ENCODE data around the gene PEX14. TPM values are rescaled to one million over a fixed set of nuclear protein-coding genes. Genes with fewer than 3 reads are reported as not detected.

PEX14 gene
- total RNA-seq, 1 donor: 17.3 TPM

GRCh38 chr1:10556430-10557005 is 81.8 kb downstream of the PEX14 start:
- DNase-seq (ENCODE audit: low read depth): no peak
- H3K4me3 ChIP-seq (ENCODE audit: low read depth, low read length): no peak overlapping the region
- no peak for TF ChIP-seq CTCF (IDR thresholded peaks at IDR 0.05; ENCODE audit: insufficient read depth, low read depth, low read length)

GRCh38 chr1:10557714-10558113 is 83.0 kb downstream of the PEX14 start:
- no peak overlapping the region for H3K4me3 ChIP-seq (ENCODE audit: low read depth, low read length)
- DNase-seq (ENCODE audit: low read depth): peak; percentile 20
- no peak for TF ChIP-seq CTCF (IDR thresholded peaks at IDR 0.05; ENCODE audit: insufficient read depth, low read depth, low read length)

- H3K4me3 ChIP-seq (ENCODE audit: low read depth, low read length): no peak overlapping the region
- no peak for TF ChIP-seq CTCF (IDR thresholded peaks at IDR 0.05; ENCODE audit: insufficient read depth, low read depth, low read length)
- no peak for DNase-seq (ENCODE audit: low read depth)
Measured at GRCh38 chr1:10559386-10559785, 84.6 kb downstream of the PEX14 start.

DNA sequence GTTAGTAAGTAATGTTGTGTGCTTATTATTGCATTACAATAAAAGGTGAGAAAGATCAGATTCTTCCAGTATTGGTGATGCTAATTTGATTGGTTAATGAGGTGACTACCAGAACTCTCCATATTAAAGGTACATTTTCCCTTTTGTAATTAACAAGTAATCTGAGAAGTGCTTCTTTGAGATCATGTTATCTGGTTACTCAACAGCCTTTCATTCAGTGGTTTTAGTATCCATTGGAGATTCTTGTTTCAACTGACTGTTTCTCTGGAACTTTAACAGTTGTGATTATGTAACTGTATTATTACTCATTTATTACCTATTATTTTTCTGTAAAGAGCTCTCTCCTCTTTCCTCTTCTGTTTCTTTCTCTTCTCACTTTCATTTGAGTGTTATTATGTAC is 86.7 kb downstream of the PEX14 start:
- H3K4me3 ChIP-seq (ENCODE audit: low read depth, low read length): no peak overlapping the region
- no peak for TF ChIP-seq CTCF (IDR thresholded peaks at IDR 0.05; ENCODE audit: insufficient read depth, low read depth, low read length)
- peak; percentile 49 for DNase-seq (ENCODE audit: low read depth)

DNA sequence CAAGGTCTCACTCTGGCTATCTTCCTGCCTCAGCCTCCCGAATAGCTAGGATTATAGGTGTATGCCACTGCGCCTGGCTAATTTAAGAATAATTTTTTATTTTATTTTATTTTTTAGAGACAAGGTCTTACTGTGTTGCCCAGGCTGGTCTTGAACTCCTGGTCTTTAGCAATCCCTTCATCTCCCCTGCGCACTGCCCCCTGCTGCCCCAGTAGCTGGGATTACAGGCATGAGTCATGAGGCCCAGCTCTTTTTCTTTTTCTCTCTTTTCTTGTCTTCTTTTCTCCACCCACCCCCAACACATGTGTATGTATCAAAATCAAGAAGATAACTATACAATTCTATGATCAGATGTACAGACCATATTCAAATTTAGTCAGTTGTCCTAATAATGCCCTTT is 87.2 kb downstream of the PEX14 start:
- no peak overlapping the region for H3K4me3 ChIP-seq (ENCODE audit: low read depth, low read length)
- no peak for DNase-seq (ENCODE audit: low read depth)

DNA sequence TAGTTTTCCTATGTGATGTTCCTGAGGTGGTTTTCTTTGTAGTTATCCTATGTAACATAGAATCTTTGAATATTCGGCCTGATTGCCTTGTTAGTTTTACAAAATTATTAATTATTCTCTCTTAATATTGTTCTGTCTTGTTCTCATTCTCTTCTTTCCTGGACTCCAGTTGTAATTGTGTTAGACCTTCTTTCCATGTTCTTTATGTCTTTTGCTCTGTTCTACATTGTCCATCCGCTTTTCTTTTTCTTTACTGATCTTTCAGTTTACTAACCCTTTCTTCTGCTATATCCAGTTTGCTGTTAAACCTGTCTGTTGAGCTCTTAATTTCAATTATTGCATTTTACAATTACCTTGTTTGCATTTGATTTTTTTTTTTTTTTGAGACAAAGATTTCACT is 89.3 kb downstream of the PEX14 start:
- no peak for DNase-seq (ENCODE audit: low read depth)
- H3K4me3 ChIP-seq (ENCODE audit: low read depth, low read length): no peak overlapping the region
- TF ChIP-seq CTCF (IDR thresholded peaks at IDR 0.05; ENCODE audit: insufficient read depth, low read depth, low read length): no peak

More for the DNA sequence above, 87.2 kb downstream of the PEX14 start:
- peak; percentile 18 for TF ChIP-seq CTCF (IDR thresholded peaks at IDR 0.05; ENCODE audit: insufficient read depth, low read depth, low read length)

DNA sequence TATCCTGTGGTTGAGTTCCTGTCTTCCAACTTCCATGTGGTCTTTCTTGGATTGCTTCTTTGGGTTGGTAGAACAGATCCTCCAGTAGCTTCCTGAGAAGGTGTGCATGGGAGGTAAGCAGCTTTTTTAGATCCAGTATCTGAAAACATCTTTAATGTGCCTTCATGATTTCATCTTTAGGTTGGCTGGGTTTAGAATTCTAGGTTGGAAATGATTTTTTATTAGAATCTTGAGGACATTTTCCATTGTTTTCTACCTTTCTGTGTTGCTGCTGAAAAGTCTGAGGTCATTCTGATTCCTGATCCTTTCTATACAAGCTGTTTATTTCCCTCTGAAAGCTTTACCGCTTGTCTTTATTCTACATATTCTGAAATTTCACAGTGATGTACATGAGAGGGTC is 94.8 kb downstream of the PEX14 start:
- no peak for TF ChIP-seq CTCF (IDR thresholded peaks at IDR 0.05; ENCODE audit: insufficient read depth, low read depth, low read length)
- H3K4me3 ChIP-seq (ENCODE audit: low read depth, low read length): no peak overlapping the region
- DNase-seq (ENCODE audit: low read depth): no peak

Data from fibroblast of villous mesenchyme (primary cell).